Pancreas (tissue), 10 donors: ENCODE results near the gene LEUTX. TPM values are rescaled to one million over a fixed set of nuclear protein-coding genes. Genes with fewer than 3 reads are reported as not detected.

ENCODE experiments used
- ATAC-seq, 4 donors: fragments of 200-7000 bp; cut with Tn5 transposase; one replicate each; pipeline versions ENCODE4 v1.8.0 to v1.9.1; 2020; ENCODE audit warnings: mild to moderate bottlenecking in 4 of 4, moderate library complexity in 4 of 4
- DNase-seq, 6 donors: peaks; one replicate each; pipeline ENCODE4 v3.0.0-alpha.2; 2020
- FAIRE-seq: peaks from 2 replicates; lab custom pipeline; 2012; peaks lifted over from hg19 to GRCh38; lab: Jason Lieb, UNC
- H3K27ac ChIP-seq, 4 donors: fragments of 200-600 bp; sonication (generic); 1 replicate in 3 of 4; 2 replicates in 1 of 4; pipeline versions ENCODE4 v1.5.0 to v1.8.0; 2020
- H3K27me3 ChIP-seq, 4 donors: fragments of 200-600 bp; one replicate each; pipeline ENCODE4 v1.8.0; 2021
- H3K36me3 ChIP-seq, 3 donors: fragments of 200-600 bp; sonication (generic) in 1 of 3; one replicate each; pipeline versions ENCODE4 v1.5.0 to v1.8.0; 2020 to 2021
- H3K4me1 ChIP-seq, 3 donors: fragments of 200-600 bp; one replicate each; pipeline ENCODE4 v1.8.0; 2021
- H3K4me3 ChIP-seq, 4 donors: fragments of 200-600 bp; sonication (generic) in 2 of 4; one replicate each; pipeline versions ENCODE4 v1.5.0 to v1.8.0; 2020 to 2021
- H3K9me3 ChIP-seq, 4 donors: fragments of 200-600 bp; one replicate each; pipeline ENCODE4 v1.8.0; 2021
- CTCF ChIP-seq, 4 donors: fragments of 200-600 bp; sonication (generic) in 3 of 4; IDR thresholded peaks; one replicate each; pipeline versions ENCODE4 v1.5.0 to v1.8.0; 2021; ENCODE audit warnings: antibody characterized with exemption in 4 of 4
- WGBS, 2 donors: extraction: QIAGEN DNeasy Blood & Tissue Kit; methylation state at CpG; one replicate each; pipeline ENCODE4 v1.1.7; 2013; 5-methylcytosine and 5-hydroxymethylcytosine counted together
- intact Hi-C, 3 donors: fragments of 100-400 bp; cut with DNase I; formaldehyde crosslinking; loops; one replicate each; pipeline versions ENCODE4 v1.11.1 to v1.14.2; 2022
- microRNA-seq, 2 donors: library from miRNA; unstranded; fragments of <30 nt; microRNA quantifications; one replicate each; pipeline versions ENCODE4 to v1.1.0, GENCODE V29; 2019 to 2020
- polyA plus RNA-seq, 2 donors: library from polyadenylated mRNA; stranded (reverse); fragments of 200-250 nt; gene quantifications; one replicate each; pipeline ENCODE4 v1.2.3, GENCODE V29; 2013
- total RNA-seq, 6 donors: library from RNA; stranded (reverse); fragmentation: NEBNext Ultra II Directional in 4 of 6; extraction: Animal tissue kit (Norgen Biotek cat#: 25700) in 4 of 6; gene quantifications; one replicate each; pipeline versions ENCODE4 v1.2.1 to v1.2.4, GENCODE V29; 2021 to 2023
- donor health status: healthy with polysubstance abuse.
- donor health status: DM: no; HTN: no; CAD: no; lungs with moderate emphysema.
- donor health status: DM: no; HTN: no; CAD: no.
- donor health status: control.
- donor health status: control.
- donor health status: Bipolar disorder and iron deficiency.
- donor health status: DM: yes; HTN: yes; CAD: no.
- donor health status: DM: no; HTN: no; CAD: no.
- donor health status: DM: no; HTN: no; CAD: no.
- donor health status: DM: yes; HTN: yes; CAD: no.

Gene LEUTX
- total and polyA plus RNA-seq, 8 donors = not detected

- H3K27ac ChIP-seq = peak within 1 kb of the TSS; percentile 75 to 89 (median 81)
- WGBS, 2 donors = 1% methylated on average over 41 to 58 of the region's 59 CpGs
- ATAC-seq = peak; percentile 93 to 98 (median 94)
- peaks cover 4 to 49% (median 41%) of the 10 kb centered on the region in 3 donors for H3K36me3 ChIP-seq
- peak within 1 kb of the TSS; percentile 68 to 98 (median 95) for H3K4me3 ChIP-seq
- TF ChIP-seq CTCF (IDR thresholded peaks at IDR 0.05) = no peak
- intact Hi-C loops = no loop called here
- DNase-seq = peak; percentile 96 to 100 (median 98)
- H3K27me3 ChIP-seq = no peaks in the 10 kb centered on the region
- FAIRE-seq = no peak
- no peaks in the 10 kb centered on the region for H3K9me3 ChIP-seq
- H3K4me1 ChIP-seq = peaks cover 9 to 14% (median 10%) of the 10 kb centered on the region in 3 donors
Observed at GRCh38 chr19:39833464-39834286, 55.0 kb downstream of the LEUTX start, which contains the start of gene DYRK1B. Gene DYRK1B (minus strand): TSS chr19:39834162. CDS start chr19:39831867, 2,295 bp downstream.

GRCh38 chr19:39834287-39834841, 55.7 kb downstream of the LEUTX start:
- no peaks in the 10 kb centered on the region for H3K9me3 ChIP-seq
- peaks cover 4 to 56% (median 45%) of the 10 kb centered on the region in 3 donors for H3K36me3 ChIP-seq
- peak overlapping the region in 2 of 4 donors; percentile 96 to 98 for H3K4me3 ChIP-seq
- ATAC-seq (no peak), DNase-seq (no peak), FAIRE-seq (no peak)
- WGBS, 2 donors = 42 to 44% methylated on average over 19 of the region's 19 CpGs
- peaks cover 9 to 14% (median 10%) of the 10 kb centered on the region in 3 donors for H3K4me1 ChIP-seq
- intact Hi-C loops = no loop called here
- no peaks in the 10 kb centered on the region for H3K27me3 ChIP-seq
- no peak for TF ChIP-seq CTCF (IDR thresholded peaks at IDR 0.05)
- H3K27ac ChIP-seq = peak overlapping the region; percentile 28 to 79 (median 54)

Small RNAs within 50 kb of the gene (microRNA-seq; reads per million reads assigned to microRNA genes)
- 0 reads per million in 2 donors for gene MIR6719

Other genes with a start within 250 kb of the LEUTX start
- 1 to 10 TPM in 1 of 6 donors, under 1 TPM in 5; 0.63 to 1.1 (median 0.80) TPM for gene EID2B, start 246.0 kb upstream of the LEUTX start, total RNA-seq
- gene EID2B, start 246.0 kb upstream of the LEUTX start, polyA plus RNA-seq = 1 to 10 TPM; 1.3 to 3.9 TPM
- gene EID2, start 238.7 kb upstream of the LEUTX start, total RNA-seq = 1 to 10 TPM; 3.3 to 7.5 (median 5.2) TPM
- 10 to 100 TPM in 1 of 2 donors, 1 to 10 TPM in 1; 6.7 to 10.8 TPM for gene EID2, start 238.7 kb upstream of the LEUTX start, polyA plus RNA-seq
- gene LGALS13, start 176.3 kb upstream of the LEUTX start, total RNA-seq = not detected
- gene LGALS13, start 176.3 kb upstream of the LEUTX start, polyA plus RNA-seq = not detected
- gene LGALS16, start 122.9 kb upstream of the LEUTX start, total RNA-seq = not detected
- not detected for gene LGALS16, start 122.9 kb upstream of the LEUTX start, polyA plus RNA-seq
- not detected for gene LGALS14, start 74.4 kb upstream of the LEUTX start, total RNA-seq
- not detected for gene LGALS14, start 74.4 kb upstream of the LEUTX start, polyA plus RNA-seq
- 1 to 10 TPM in 1 of 6 donors, under 1 TPM in 1, not detected in 4; 0.47 to 1.4 TPM for gene CLC, start 40.8 kb upstream of the LEUTX start, total RNA-seq
- not detected for gene CLC, start 40.8 kb upstream of the LEUTX start, polyA plus RNA-seq
- 10 to 100 TPM in 1 of 6 donors, 1 to 10 TPM in 5; 6.2 to 14.1 (median 7.5) TPM for gene DYRK1B, start 55.3 kb downstream of the LEUTX start, total RNA-seq
- 10 to 100 TPM; 12.8 to 20.6 TPM for gene DYRK1B, start 55.3 kb downstream of the LEUTX start, polyA plus RNA-seq
- gene FBL, start 67.5 kb downstream of the LEUTX start, total RNA-seq = 100 to 1,000 TPM in 5 of 6 donors, 10 to 100 TPM in 1; 86.4 to 166 (median 109) TPM
- gene FBL, start 67.5 kb downstream of the LEUTX start, polyA plus RNA-seq = 100 to 1,000 TPM in 1 of 2 donors, 10 to 100 TPM in 1; 96.4 to 131 TPM
- 100 to 1,000 TPM in 1 of 6 donors, 10 to 100 TPM in 4, 1 to 10 TPM in 1; 9.2 to 118 (median 47.5) TPM for gene FCGBP, start 155.8 kb downstream of the LEUTX start, total RNA-seq
- 1 to 10 TPM; 1.4 to 7.5 TPM for gene FCGBP, start 155.8 kb downstream of the LEUTX start, polyA plus RNA-seq
- 10 to 100 TPM; 14.4 to 38.0 (median 28.2) TPM for gene PSMC4, start 192.3 kb downstream of the LEUTX start, total RNA-seq
- 10 to 100 TPM; 40.4 to 45.2 TPM for gene PSMC4, start 192.3 kb downstream of the LEUTX start, polyA plus RNA-seq
- gene ZNF546, start 218.2 kb downstream of the LEUTX start, total RNA-seq = 1 to 10 TPM; 1.9 to 5.9 (median 3.6) TPM
- 1 to 10 TPM; 1.2 to 2.6 TPM for gene ZNF546, start 218.2 kb downstream of the LEUTX start, polyA plus RNA-seq